Stimulated activated CD8-positive, alpha-beta memory T cell treated with anti-CD3 and anti-CD28 coated beads, Interleukin-7, amount 100 ng/mL, for 4 hours (primary cell): ENCODE data around the gene PLA2G2A.
"Not testable (repeated sequence)": the region's sequence is repeated elsewhere in the genome, so short reads cannot be mapped to it uniquely, and the experiment has no call there.

Experiments used
- DNase-seq, 2 donors: peaks; one replicate each; pipeline ENCODE4 v3.0.0-alpha.2; 2020; ENCODE audit warnings: low read depth in 2 of 2

PLA2G2A gene

GRCh38 chr1:19927130-19927421 is 52.3 kb downstream of the PLA2G2A start:
- not testable (repeated sequence) for DNase-seq

- DNase-seq, result no peak
Observed at GRCh38 chr1:19926296-19927129, 52.9 kb downstream of the PLA2G2A start.
